Measurements from ENCODE around the gene CHCHD6. TPM values are rescaled to one million over a fixed set of nuclear protein-coding genes. Genes with fewer than 3 reads are reported as not detected.

The CHCHD6 gene
- total RNA-seq, 1 experiment from 2014 or later: 36.3 TPM

GRCh38 chr3:126952983-126953660, 249.1 kb downstream of the CHCHD6 start:
- Histone ChIP-seq H3K9ac (ENCODE audit: low read length) (no peak overlapping the region), H3K4me2 (ENCODE audit: low read length) (no peak overlapping the region), H2AFZ (ENCODE audit: low read depth, low read length, poor library complexity, severe bottlenecking) (no peak overlapping the region), H3K27ac (ENCODE audit: low read depth, low read length) (no peak overlapping the region), H3K36me3 (ENCODE audit: control insufficient read depth in 1 of 2, insufficient read depth in 2 of 2, low read length in 2 of 2) (no peaks in the 10 kb centered on the region), H3K4me1 (ENCODE audit: control insufficient read depth in 1 of 2, insufficient read depth in 2 of 2, low read length in 2 of 2) (no peaks in the 10 kb centered on the region), H3K4me3 (replicated peaks in 1 of 2; ENCODE audit: low read depth in 1 of 2, low read length in 2 of 2) (no peak overlapping the region), H3K27me3 (ENCODE audit: insufficient read depth, low read length) (no peaks in the 10 kb centered on the region), H3K79me2 (ENCODE audit: insufficient read depth, low read length) (no peaks in the 10 kb centered on the region), H3K9me3 (ENCODE audit: control insufficient read depth in 1 of 2, insufficient read depth in 1 of 2, low read depth in 1 of 2, low read length in 2 of 2) (no peaks in the 10 kb centered on the region), H4K20me1 (ENCODE audit: insufficient read depth) (no peaks in the 10 kb centered on the region), H3K9me2 (ENCODE audit: insufficient read depth) (no peaks in the 10 kb centered on the region)
- intact Hi-C loops (cut with micrococcal nuclease): no loop called here
- ChIA-PET CTCF (no interaction called here), POLR2A (no interaction called here), RAD21 (ENCODE audit: low non-redundant PET in 1 of 2, low total read pairs in 2 of 2, uncharacterized antibody in 2 of 2, unreplicated experiment in 2 of 2) (no interaction called here)
- ATAC-seq (no peak), DNase-seq (ENCODE audit: low read depth, low spot score) (no peak)
- TF ChIP-seq ZNF274 (IDR thresholded peaks at IDR 0.05; ENCODE audit: low read depth, low read length) (no peak), JUND (IDR thresholded peaks at IDR 0.05) (no peak)
- no TSS peak for BruUV-seq (replicated peaks)

GRCh38 chr3:126954141-126954842, 250.3 kb downstream of the CHCHD6 start:
- Histone ChIP-seq H3K4me3 (replicated peaks in 1 of 2; ENCODE audit: low read depth in 1 of 2, low read length in 2 of 2) (no peak overlapping the region), H4K20me1 (ENCODE audit: insufficient read depth) (no peaks in the 10 kb centered on the region), H3K9me2 (ENCODE audit: insufficient read depth) (no peaks in the 10 kb centered on the region), H3K27me3 (ENCODE audit: insufficient read depth, low read length) (no peaks in the 10 kb centered on the region), H3K9me3 (ENCODE audit: control insufficient read depth in 1 of 2, insufficient read depth in 1 of 2, low read depth in 1 of 2, low read length in 2 of 2) (no peaks in the 10 kb centered on the region), H2AFZ (ENCODE audit: low read depth, low read length, poor library complexity, severe bottlenecking) (no peak overlapping the region), H3K4me2 (ENCODE audit: low read length) (no peak overlapping the region), H3K4me1 (ENCODE audit: control insufficient read depth in 1 of 2, insufficient read depth in 2 of 2, low read length in 2 of 2) (no peaks in the 10 kb centered on the region), H3K9ac (ENCODE audit: low read length) (no peak overlapping the region), H3K27ac (ENCODE audit: low read depth, low read length) (no peak overlapping the region), H3K36me3 (ENCODE audit: control insufficient read depth in 1 of 2, insufficient read depth in 2 of 2, low read length in 2 of 2) (no peaks in the 10 kb centered on the region), H3K79me2 (ENCODE audit: insufficient read depth, low read length) (no peaks in the 10 kb centered on the region)
- ChIA-PET CTCF (no interaction called here), POLR2A (no interaction called here), RAD21 (ENCODE audit: low non-redundant PET in 1 of 2, low total read pairs in 2 of 2, uncharacterized antibody in 2 of 2, unreplicated experiment in 2 of 2) (no interaction called here)
- BruUV-seq (replicated peaks): no TSS peak
- no peak for DNase-seq (ENCODE audit: low read depth, low spot score)
- TF ChIP-seq EGR1 (IDR thresholded peaks at IDR 0.05; ENCODE audit: low read depth) (no peak), TCF7L2 (IDR thresholded peaks at IDR 0.05; ENCODE audit: borderline replicate concordance, extremely low read depth, insufficient read depth, insufficient read length) (no peak), JUND (IDR thresholded peaks at IDR 0.05) (no peak), ATF3 (IDR thresholded peaks at IDR 0.05) (no peak), CBX3 (IDR thresholded peaks at IDR 0.05; ENCODE audit: low read depth) (no peak), SRF (IDR thresholded peaks at IDR 0.05; ENCODE audit: low read depth) (no peak), YY1 (IDR thresholded peaks at IDR 0.05; ENCODE audit: extremely low read depth, insufficient replicate concordance, low read depth, low read length) (no peak), ELF1 (IDR thresholded peaks at IDR 0.05; ENCODE audit: borderline replicate concordance, low read depth) (no peak)
- intact Hi-C loops (cut with micrococcal nuclease): no loop called here
- ATAC-seq: no peak

Measured in HCT116 (cell line).